ENCODE measurements around the gene MUSTN1.

DNA sequence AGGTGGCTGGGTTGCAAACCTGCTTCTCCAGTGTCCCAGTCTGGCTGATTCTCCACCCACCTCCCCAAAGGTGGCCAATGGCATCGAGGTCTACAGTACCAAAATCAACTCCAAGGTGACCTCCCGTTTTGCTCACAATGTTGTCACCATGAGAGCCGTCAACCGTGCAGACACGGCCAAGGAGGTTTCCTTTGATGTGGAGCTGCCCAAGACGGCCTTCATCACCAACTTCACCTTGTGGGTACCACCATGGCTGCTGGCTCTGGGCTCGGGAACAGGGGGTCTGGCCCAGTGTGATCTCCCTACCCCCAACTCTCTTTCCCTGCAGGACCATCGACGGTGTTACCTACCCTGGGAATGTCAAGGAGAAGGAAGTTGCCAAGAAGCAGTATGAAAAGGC lies 38.4 kb downstream of the MUSTN1 start:
- TF ChIP-seq ZNF274 (IDR thresholded peaks at IDR 0.05; ENCODE audit: low read depth, low read length) (no peak), YY1 (IDR thresholded peaks at IDR 0.05; ENCODE audit: insufficient read depth, insufficient read length) (no peak)

All from NT2/D1 (cell line).